ENCODE results near the gene MT1X. TPM values are rescaled to one million over a fixed set of nuclear protein-coding genes. Genes with fewer than 3 reads are reported as not detected.
"Not testable (repeated sequence)": the region's sequence is repeated elsewhere in the genome, so short reads cannot be mapped to it uniquely, and the experiment has no call there.

Gene MT1X
- polyA plus RNA-seq, 4 donors: 19.0 to 59.2 (median 30.2) TPM

DNA sequence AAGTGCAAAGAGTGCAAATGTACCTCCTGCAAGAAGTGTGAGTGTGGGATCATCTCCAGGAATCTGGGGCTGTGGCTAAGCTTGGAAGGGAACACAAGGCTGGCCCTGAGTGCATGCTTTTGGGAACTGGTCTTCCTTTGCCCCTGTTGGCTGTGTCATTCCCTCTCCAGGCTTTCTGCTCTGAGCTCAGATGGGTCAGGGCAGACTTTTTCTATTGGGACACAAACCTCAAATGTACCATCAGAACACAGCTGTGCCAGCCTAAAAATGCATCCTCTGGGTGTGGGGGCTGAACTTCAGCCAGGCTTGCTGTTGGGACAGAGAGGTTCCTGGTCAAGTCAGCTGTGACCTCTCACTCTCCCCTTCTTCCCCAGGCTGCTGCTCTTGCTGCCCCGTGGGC is 29.7 kb upstream of the MT1X start:
- no peak for DNase-seq (ENCODE audit: low read depth in 4 of 4, low spot score in 3 of 4)

DNA sequence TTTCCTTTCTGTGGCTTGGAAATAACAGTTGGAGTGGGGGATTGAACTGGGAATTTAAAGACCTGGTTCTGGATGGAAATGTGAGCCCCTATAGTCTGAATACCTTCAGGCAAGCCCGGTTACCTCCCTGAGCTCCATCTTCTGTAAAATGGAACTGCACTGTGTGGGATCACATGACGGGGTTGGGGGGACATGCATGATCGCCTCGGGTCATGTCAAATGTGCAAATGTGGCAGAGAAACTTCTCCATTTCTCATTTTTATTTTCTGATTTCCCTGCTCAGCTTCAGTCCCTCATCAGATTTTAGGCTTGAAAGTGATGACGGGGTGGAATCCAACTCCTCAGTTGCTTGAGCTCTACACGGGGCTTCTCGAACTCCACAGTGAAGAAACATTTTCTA is 29.1 kb upstream of the MT1X start:
- DNase-seq (ENCODE audit: low read depth in 4 of 4, low spot score in 3 of 4): no peak

DNA sequence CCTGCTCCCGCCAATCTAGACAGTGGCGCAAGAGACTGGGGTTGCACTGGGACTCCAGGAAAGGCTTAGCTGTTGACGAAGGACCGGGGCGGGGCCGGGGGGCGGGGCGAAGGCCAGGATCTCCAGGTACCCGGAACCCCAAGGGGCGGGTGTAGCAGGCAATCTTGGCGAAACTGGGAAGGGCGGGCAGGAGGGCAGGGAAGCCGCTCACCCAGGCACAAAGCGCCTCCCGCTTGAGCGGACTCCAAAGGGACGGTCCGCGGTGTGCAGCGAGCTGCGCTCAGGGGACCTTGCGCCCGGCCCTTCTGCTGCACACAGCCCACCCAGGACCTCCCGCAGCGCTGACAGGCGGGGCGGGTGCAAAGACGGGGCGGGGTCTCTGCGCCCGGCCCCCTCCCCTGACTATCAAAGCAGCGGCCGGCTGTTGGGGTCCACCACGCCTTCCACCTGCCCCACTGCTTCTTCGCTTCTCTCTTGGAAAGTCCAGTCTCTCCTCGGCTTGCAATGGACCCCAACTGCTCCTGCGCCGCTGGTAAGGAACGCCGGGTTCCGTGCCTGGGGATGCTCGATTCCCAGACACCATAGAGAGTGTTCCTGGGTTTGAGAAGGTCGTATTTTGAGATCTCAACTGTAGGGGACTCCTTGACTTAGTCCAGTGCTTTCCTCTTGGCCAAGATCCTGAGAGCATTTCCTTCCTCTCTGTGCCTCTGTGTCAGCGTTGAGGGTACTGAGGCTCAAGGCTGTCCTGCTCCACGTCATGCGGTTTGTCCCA is 24.5 kb upstream of the MT1X start, which contains the start of gene MT1F:
Gene MT1F (plus strand): TSS at position 405 of the 772 bp plus-strand sequence. CDS start 100 bp downstream, at position 505.
- DNase-seq (ENCODE audit: low read depth in 4 of 4, low spot score in 3 of 4): peak in 3 of 4 donors; percentile 41 to 62 (median 61)

DNA sequence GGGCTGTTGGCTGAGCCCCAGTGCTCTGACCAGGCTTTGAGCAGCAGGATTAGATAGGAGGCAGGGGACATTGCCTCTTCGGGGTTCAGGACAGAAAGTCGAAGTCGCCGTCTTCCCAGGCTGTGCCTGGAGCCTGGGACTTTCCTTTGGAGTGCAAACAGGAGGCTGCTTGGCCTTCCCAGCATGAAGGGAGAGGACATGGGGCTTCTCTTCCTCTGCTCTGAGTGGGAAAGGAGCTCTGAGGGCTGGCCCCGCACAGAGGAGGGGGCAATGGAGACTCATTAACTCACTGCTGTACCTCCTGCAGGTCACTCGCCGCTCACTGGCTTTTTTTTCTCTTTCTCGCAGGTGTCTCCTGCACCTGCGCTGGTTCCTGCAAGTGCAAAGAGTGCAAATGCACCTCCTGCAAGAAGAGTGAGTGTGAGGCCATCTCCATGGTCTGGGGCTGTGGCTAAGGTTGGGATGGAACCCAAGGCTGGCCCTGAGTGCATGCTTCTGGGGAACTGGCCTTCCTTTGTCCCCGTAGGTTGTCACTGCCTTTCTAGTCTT is 23.9 kb upstream of the MT1X start:
- DNase-seq (ENCODE audit: low read depth in 4 of 4, low spot score in 3 of 4): no peak

- DNase-seq (ENCODE audit: low read depth in 4 of 4, low spot score in 3 of 4): no peak
Observed at GRCh38 chr16:56662357-56663354, 19.6 kb upstream of the MT1X start.

DNA sequence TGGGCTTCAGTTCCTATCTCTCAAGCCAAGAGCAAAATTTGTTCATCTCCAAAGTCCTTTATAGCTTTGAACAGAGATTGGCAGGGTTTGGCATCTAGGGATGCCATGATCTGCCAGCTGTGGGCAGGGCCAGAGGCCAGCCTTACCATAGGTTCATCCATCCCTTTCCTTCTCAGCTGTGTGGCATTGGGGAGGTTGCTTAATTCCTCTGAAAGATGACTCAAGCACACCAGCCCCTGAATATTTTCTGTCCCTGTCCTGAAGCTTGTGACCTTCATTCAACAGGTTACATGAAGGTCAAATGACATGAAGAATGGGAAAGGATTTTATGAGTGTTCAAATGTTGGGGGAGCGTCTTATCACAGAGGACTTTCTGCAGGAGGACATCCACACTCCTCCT is 17.8 kb upstream of the MT1X start:
- DNase-seq (ENCODE audit: low read depth in 4 of 4, low spot score in 3 of 4): no peak

DNA sequence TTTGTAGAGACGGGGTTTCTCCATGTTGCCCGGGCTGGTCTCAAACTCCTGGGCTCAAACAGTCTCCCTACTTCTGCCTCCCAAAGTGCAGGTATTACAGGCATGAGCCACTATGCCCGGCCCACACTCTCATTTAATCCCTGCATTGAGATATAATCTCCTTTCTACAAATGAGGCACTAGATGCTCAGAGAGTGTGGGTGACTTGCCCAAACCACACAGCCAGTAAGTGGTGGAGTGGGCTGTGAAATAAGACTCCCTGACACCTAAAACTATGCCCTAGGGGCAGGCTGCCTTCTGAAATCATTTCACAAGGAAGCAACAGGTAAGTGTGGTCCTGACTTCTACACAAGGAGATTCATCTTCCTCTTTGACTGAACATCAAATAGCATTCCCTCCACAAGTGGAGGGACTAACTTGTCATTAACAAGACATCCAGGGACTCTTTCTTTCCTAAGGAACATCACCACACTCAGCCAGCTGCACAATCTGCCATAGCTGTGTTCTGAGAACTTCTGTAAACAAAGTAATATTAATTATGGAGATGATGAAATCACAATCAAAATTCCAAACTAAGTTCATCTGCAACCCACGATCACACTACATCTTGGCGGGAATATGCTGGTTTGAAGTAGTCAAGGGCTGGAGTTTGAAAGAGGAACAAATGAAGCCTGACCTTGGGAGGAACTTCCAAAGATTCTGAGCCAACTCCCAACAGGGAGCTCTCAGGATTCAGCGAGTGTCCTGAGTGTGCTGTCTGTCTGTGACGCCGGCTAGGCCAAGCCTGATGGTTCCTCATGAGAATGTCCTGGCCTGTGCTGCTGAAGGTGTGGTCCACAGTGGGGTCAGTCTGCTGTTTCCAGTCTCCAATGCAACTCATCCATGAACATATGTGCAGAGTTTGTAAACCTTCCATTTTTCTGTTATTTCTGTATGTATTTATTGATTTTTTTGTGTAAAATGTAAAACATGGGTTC is 16.7 kb upstream of the MT1X start:
- DNase-seq (ENCODE audit: low read depth in 4 of 4, low spot score in 3 of 4): not testable (repeated sequence)

GRCh38 chr16:56667581-56668571 is 14.4 kb upstream of the MT1X start, which contains the start of gene MT1G:
TSS of gene MT1G (minus strand) at chr16:56668065. CDS start at chr16:56667993, 72 bp downstream.
- DNase-seq (ENCODE audit: low read depth in 4 of 4, low spot score in 3 of 4): no peak

GRCh38 chr16:56669005-56669839 is 13.0 kb upstream of the MT1X start, which contains the start of gene MT1H:
TSS of gene MT1H (plus strand) at chr16:56669814. CDS start at chr16:56669885, 71 bp downstream.
- DNase-seq (ENCODE audit: low read depth in 4 of 4, low spot score in 3 of 4): no peak

DNA sequence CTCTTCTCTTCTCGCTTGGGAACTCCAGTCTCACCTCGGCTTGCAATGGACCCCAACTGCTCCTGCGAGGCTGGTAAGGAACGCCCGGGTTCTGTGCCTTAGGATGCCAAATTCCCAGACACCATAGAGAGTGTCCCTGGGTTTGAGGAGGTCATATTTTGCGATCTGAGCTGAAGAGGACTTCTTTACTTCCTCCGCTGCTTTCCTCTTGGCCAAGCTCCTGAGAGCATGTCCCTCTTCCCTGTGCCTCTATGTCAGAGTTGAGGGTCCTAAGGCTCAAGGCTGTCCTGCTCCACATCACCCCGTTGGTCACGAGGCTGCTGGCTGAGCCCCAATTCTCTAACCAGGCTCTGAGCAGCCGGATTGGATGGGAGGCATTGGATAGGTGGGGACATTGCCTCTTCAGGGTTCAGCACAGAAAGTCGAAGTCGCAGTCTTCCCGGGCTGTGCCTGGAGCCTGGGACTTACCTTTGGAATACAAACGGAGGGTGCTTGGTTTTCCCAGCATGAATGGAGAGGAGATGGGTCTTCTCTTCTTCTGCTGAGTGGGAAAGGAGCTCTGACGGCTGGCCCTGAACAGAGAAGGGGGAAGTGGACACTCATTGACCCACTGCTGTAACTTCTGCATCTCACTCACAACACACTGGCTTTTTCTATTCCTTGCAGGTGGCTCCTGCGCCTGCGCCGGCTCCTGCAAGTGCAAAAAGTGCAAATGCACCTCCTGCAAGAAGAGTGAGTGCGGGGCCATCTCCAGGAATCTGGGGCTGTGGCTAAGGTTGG is 12.2 kb upstream of the MT1X start:
- no peak for DNase-seq (ENCODE audit: low read depth in 4 of 4, low spot score in 3 of 4)

GRCh38 chr16:56670620-56670934 is 11.7 kb upstream of the MT1X start:
- no peak for DNase-seq (ENCODE audit: low read depth in 4 of 4, low spot score in 3 of 4)

DNA sequence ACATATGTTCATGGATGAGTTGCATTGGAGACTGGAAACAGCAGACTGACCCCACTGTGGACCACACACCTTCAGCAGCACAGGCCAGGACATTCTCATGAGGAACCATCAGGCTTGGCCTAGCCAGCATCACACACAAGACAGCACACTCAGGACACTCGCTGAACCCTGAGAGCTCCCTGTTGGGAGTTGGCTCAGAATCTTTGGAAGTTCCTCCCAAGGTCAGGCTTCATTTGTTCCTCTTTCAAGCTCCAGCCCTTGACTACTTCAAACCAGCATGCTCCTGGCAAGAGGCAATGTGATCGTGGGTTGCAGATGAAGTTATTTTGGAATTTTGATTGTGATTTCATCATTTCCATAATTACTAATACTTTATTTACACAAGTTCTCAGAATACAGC is 10.6 kb upstream of the MT1X start:
- not testable (repeated sequence) for DNase-seq (ENCODE audit: low read depth in 4 of 4, low spot score in 3 of 4)

DNA sequence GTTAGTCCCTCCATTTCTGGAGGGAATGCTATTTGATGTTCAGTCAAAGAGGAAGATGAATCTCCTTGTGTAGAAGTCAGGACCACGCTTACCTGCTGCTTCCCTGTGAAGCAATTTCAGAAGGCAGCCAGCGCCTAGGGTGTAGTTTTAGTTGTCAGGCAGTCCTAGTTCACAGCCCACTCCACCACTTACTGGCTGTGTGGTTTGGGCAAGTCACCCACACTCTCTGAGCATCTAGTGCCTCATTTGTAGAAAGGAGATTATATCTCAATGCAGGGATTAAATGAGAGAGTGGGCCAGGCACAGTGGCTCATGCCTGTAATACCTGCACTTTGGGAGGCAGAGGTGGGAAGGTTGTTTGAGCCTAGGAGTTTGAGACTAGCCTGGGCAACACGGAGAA is 10.1 kb upstream of the MT1X start:
- DNase-seq (ENCODE audit: low read depth in 4 of 4, low spot score in 3 of 4): not testable (repeated sequence)

- no peak for DNase-seq (ENCODE audit: low read depth in 4 of 4, low spot score in 3 of 4)
Observed at GRCh38 chr16:56672761-56673536, 9.3 kb upstream of the MT1X start.

- DNase-seq (ENCODE audit: low read depth in 4 of 4, low spot score in 3 of 4): no peak
Observed at GRCh38 chr16:56673921-56674320, 8.3 kb upstream of the MT1X start.

- not testable (repeated sequence) for DNase-seq (ENCODE audit: low read depth in 4 of 4, low spot score in 3 of 4)
Observed at GRCh38 chr16:56674570-56674969, 7.7 kb upstream of the MT1X start.
